HG03558 (cell line): ENCODE measurements around the gene FAM20C.

ENCODE experiments used
- ATAC-seq: cut with Tn5 transposase; IDR thresholded peaks from one replicate; pipeline ENCODE4 v1.9.1; 2021; ENCODE audit warnings: moderate number of reproducible peaks; ENCODE audit not compliant: unreplicated experiment; ENCODE audit errors: extremely low read depth

Gene FAM20C

GRCh38 chr7:309586-310228 lies 117.3 kb downstream of the FAM20C start:
- no peak for ATAC-seq
